H54 (cell line): Measurements from ENCODE around the gene C2CD2.

Experiments
- DNase-seq: peaks from one replicate; pipeline ENCODE4 v3.0.0; 2011; ENCODE audit warnings: low spot score, mixed read lengths; ENCODE audit not compliant: insufficient read length
- FAIRE-seq: peaks from 3 replicates; lab custom pipeline; 2011; peaks lifted over from hg19 to GRCh38; lab: Jason Lieb, UNC
- POLR2A ChIP-seq: IDR thresholded peaks from 2 replicates; pipeline ENCODE4 v1.6.1; 2011; ENCODE audit warnings: low read depth, mild to moderate bottlenecking, low read length

C2CD2 gene

GRCh38 chr21:41983229-41983628 lies 29.4 kb upstream of the C2CD2 start:
- no peak for DNase-seq
- no peak for FAIRE-seq
- no peak for TF ChIP-seq POLR2A

- DNase-seq (no peak), FAIRE-seq (no peak)
- TF ChIP-seq POLR2A, result no peak
These were observed 26.7 kb upstream of the C2CD2 start for GRCh38 chr21:41980561-41980960.

GRCh38 chr21:41979751-41980369 lies 26.0 kb upstream of the C2CD2 start:
- no peak for DNase-seq
- no peak for TF ChIP-seq POLR2A
- no peak for FAIRE-seq

GRCh38 chr21:41979335-41979734 lies 25.5 kb upstream of the C2CD2 start:
- TF ChIP-seq POLR2A, result no peak
- DNase-seq (no peak), FAIRE-seq (no peak)

DNA sequence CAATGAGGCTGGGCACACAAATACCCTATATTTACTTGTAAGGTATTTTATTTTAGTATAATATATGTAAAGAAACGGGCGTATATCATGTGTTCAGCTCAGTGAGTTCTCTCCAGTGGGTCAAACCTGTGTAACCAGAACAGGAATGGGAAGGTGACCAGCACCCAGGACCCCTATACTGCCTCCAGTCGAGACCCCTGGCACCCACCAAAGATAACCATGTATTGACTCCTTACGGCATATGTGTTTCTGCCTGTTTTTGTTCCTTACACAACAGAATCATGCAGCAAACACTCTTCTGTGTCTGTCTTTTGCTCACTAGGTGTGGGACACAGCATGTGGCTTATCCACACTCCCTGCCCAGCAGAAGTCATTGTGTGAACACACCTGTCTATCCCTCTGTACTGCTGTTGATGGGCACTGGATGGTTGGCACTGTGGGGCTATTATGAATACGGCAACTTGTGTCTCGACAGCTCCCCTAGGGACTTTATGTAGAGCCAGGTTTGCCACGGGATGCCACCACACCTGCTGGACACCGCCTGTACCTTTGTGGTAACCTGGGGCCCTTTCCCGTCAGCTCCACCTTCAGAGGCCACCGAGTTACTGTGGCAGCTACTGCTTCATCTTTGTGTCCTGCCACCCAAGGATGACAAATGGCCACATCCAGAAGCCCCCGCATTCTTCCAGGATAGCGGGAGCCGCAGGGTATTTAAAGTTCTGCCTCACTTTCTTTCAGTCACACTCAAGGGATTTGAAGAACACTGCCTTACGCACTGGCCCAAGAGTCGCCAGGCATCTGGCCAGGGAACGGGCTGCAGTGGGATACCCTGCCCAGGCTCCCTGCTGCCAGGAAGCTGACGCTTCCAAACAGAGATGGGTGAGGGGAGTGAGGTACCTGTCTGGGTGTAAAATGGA lies 23.5 kb upstream of the C2CD2 start:
- DNase-seq, result no peak
- no peak for FAIRE-seq
- TF ChIP-seq POLR2A, result no peak

DNA sequence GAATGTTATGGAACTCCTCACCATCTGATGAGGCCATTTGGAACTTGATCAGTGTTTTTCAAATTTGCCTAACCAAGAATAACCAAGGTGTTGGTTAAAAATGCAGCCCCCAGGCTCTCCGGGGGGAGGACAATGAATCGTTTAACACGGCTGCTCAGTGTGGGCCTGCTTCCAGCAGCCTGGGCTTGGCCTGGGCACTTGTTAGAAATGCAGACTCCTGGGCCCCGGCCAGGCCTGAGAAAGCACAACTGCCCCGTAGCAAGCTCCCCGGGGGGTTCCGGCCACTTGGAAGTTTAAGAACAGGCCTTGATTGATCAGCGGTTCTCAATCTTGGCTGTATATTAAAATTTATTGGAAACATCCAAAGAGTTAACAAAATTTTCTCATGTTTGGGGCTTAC lies 22.8 kb upstream of the C2CD2 start:
- TF ChIP-seq POLR2A, result no peak
- FAIRE-seq (no peak), DNase-seq (no peak)

GRCh38 chr21:41975391-41976272 lies 21.8 kb upstream of the C2CD2 start:
- TF ChIP-seq POLR2A, result no peak
- DNase-seq, result no peak
- no peak for FAIRE-seq

DNA sequence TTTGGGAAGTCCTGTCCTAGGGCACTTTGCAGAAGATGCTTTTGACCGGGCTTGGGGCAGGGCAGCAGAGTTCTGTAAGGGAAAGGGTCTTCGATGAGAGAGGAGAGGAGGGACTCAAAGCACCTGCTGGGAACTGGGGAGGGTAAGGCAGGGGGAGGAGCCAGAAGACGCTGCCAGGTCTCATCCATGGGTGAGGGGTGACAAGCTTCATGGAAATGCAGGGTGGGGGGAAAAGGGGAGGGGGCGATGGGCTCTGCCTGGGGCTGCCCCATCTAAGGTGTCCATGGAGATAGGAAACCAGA lies 20.9 kb upstream of the C2CD2 start:
- DNase-seq, result no peak
- no peak for TF ChIP-seq POLR2A
- no peak for FAIRE-seq

GRCh38 chr21:41973861-41974751 lies 20.3 kb upstream of the C2CD2 start:
- DNase-seq (no peak), FAIRE-seq (no peak)
- TF ChIP-seq POLR2A, result no peak

DNA sequence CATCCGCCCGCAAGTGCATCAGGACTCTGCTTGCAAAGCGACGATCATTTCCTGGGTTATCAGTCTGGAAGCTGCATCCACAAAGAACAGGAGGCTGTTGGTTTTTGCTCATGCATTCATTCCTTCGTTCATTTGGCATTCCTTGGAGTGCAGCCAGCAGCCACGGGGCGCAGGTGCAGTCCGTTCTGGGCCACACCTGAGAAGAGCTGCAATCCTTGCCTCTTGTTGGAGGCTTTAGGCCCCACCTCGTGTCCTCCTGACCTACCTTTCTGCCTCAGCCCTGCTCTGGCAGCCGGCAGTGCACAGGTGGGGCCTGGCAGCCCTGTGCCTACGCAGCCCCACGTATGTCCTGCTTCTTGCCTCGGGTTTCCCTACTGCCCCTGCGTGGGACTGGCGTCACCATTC lies 19.6 kb upstream of the C2CD2 start:
- TF ChIP-seq POLR2A, result no peak
- FAIRE-seq (no peak), DNase-seq (no peak)

GRCh38 chr21:41972511-41973205 lies 18.8 kb upstream of the C2CD2 start:
- no peak for DNase-seq
- no peak for FAIRE-seq
- no peak for TF ChIP-seq POLR2A

DNA sequence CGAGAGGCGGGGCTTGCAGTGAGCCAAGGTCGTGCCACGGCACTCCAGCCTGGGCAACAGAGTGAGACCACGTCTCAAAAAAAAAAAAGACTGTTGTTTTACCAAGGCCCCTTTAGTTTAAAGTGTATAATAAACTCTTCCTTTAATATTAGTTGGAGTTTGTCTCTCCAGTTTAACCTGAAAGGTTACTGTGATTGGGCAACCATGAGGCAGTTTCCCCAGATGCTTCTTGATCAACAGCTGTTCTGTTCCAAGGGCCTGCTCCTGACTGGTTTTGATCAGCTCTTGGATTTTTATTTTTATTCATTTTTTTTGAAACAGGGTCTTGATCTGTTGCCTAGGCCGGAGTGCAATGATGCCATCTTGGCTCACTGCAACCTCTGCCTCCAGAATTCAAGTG lies 18.1 kb upstream of the C2CD2 start:
- DNase-seq, result no peak
- no peak for TF ChIP-seq POLR2A
- FAIRE-seq, result no peak
